LoVo (cell line): ENCODE data around the gene FBXW2.
"Not testable (repeated sequence)": the region's sequence is repeated elsewhere in the genome, so short reads cannot be mapped to it uniquely, and the experiment has no call there.

Experiments used
- DNase-seq: peaks from one replicate; pipeline ENCODE4 v3.0.0-alpha.2; 2016; ENCODE audit warnings: low spot score

FBXW2 gene, protein sequence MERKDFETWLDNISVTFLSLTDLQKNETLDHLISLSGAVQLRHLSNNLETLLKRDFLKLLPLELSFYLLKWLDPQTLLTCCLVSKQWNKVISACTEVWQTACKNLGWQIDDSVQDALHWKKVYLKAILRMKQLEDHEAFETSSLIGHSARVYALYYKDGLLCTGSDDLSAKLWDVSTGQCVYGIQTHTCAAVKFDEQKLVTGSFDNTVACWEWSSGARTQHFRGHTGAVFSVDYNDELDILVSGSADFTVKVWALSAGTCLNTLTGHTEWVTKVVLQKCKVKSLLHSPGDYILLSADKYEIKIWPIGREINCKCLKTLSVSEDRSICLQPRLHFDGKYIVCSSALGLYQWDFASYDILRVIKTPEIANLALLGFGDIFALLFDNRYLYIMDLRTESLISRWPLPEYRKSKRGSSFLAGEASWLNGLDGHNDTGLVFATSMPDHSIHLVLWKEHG

DNA sequence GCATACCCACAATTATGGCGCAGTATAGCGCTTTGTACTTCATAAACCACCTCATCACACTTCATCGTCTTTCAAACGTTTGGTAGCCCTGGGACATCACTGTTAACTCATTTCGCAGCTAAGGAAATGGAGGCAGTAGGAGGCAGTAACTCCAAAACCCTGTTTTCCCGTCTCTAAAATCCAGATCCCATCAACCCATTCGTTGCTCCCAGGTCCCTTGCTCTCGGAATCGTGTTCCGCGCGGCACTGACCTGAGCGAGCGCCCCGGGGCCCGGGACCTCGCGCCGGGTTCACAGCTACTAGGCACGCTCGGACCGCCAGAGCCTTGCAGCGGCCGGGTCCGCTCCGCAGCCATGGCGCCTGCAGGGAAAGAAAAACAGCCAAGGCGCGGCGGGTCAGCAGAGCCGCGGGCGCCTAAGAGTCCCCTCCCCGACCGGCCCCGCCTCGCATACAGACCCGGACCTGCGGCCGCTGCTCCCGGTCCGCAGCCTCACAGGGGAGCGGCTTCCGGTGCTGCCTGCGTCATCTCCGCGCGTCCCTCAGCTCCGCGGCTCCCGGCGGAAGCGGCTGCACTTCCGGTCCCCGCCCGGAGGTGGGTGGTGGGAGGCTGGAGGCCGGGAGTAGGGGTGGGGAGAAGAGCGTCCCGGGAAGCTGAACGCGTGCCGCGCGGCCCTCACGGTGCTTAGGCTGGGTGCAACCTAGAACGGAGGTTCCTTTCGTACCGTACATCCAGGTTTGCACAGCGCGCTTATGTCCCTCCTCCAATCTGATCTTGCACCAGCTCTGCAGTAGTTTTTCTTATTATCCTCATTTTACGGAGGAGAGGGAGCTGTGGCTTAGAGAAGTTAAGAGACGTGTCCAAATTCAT, at the start of gene FBXW2:
Gene FBXW2 (minus strand): TSS at position 519 of the 868 bp plus-strand sequence. CDS start 5,158 bp downstream, outside the sequence.
- DNase-seq: peak; percentile 88

DNA sequence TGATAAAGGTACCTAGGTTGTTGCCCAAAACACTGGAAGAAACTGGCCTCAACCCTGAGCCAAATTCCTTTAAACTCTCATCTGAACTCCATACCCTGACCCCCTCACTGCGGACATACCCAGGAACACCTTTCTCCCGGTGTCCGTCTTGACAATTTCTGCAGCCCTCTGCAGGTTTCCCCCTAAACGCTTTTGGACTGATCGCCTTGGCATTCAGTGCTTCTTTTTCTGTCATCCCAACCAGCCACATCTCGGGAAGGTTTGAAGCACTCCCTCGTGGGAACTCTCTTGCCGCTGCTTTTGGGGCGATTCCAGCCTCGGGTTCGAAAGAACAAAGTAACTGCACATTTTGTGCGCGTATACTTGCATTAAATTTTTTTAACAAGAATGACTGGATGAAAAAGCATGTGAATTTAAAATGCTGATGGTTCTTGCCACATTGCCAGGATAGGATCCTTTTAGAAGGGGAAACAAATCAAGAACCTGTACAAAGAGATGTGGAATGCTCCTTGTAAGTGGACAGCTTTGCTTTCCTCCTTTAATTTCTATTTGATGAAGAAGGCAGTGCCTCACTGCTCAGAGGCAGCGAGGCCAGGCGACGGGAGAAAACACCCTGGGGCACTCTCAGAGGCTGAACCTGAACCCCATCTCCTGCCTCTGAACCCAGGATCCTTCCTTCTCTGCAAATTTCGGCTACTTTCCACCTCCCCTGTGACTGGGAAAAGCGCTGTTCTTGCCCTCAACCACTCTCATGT, 48.9 kb upstream of the FBXW2 start:
- no peak for DNase-seq

DNA sequence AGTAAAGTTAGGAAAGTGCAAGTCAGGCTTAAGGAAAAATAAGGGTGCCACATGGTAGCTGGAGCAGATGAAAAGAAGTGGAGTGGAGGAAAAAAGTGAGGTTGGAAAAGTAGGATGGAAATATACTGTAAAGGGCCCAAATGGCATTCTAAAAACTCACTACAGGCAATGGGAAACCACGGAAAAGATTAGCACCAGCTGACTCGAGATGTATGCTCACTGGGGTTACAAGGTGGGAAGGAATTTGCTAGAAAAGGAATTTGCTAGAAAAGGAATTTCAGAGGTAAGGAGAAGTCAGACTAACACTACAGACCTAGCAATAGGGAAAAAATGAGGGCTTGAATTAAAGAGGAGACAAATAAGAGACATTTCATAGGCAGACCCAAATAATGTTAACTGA, 45.9 kb upstream of the FBXW2 start:
- DNase-seq: no peak

DNA sequence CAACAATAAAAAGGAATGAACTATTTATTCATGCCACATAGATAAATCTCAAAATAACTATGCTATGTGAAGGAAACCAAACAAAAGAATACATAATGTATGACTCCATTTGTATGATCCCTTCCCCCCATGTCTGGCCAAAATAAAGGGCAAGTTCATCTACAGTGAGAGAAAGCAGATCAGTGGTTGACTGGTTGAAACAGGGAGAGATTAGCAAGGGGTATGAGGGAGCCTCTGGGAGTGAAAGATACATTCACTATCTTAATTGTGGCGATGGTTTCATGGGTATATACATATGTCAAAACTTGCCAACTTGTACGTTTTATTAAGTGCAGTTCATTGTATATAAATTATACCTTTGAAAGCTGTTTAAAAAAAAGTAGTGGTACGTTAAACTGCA, 44.7 kb upstream of the FBXW2 start:
- no peak for DNase-seq

DNA sequence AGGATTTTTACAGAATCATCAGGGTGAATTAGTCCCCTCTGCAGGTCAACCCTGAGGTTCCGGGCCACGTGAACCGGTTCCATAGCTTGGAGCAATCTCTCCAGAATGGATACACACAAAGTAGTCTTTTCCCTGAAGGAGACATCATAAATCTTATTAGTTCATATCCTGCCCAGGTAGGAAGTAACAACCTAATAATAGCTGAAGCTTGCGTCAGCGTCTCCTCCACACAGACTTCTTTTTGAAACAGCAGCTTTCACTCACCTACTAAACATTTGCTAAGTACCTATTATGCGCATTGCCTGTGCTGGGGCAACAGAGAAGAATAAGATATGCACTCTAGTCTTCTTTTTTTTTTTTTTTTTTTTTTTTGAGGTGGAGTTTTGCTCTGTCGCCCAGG, 40.1 kb upstream of the FBXW2 start:
- DNase-seq: no peak

DNA sequence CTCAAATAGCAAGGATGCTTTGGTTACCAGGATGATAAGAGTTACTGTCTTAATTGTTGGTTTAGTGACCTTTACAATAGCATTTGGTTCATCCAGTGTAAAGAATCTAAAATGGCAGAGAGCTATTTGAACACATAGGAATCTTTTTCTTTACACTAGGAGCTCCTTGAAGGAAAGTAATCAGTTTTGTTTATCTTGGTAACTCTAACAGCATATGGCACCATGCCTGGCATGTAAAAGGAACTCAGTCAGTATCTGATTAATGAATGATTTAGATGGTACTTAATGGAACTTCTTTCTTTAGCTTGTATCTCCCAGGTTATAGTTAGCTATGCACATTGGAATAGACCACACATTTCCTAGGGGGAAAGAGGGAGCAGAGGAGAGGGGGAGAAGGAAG, 39.6 kb upstream of the FBXW2 start:
- no peak for DNase-seq

DNA sequence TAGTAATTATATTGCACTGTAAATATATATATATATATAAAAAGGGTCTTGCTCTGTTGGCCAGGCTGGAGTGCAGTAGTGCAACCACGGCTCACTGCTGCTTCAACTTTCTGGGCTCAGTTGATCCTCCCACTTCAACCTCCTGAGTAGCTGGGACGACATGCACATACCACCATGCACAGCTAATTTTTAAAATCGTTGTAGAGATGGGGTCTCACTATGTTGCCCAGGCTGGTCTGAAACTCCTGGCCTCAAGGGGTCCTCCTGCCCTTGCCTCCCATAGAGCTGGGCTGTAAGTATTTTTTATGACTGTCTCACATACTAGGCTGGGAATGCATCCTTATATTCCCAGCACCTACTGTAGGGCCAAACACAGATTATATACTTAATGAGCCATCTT, 37.6 kb upstream of the FBXW2 start:
- no peak for DNase-seq

DNA sequence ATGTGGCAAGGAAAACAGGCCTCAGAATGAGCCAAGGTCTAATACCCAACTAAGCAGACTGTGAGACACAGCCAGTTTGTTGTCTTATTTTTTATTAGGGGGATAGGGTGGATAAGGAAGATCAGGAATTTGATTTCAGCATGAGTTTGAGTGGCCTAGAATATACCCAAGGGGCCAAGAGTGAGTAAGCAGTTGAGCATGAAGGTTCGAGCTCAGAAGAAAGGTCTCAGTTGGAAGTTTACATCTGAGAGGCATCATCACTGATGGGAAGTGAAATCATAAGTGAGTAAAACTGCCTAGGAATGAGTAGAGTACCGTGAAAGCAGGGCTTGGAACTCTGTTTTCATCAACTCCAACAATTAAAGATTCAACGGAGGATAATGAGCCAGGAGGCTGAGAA, 36.9 kb upstream of the FBXW2 start:
- no peak for DNase-seq

DNA sequence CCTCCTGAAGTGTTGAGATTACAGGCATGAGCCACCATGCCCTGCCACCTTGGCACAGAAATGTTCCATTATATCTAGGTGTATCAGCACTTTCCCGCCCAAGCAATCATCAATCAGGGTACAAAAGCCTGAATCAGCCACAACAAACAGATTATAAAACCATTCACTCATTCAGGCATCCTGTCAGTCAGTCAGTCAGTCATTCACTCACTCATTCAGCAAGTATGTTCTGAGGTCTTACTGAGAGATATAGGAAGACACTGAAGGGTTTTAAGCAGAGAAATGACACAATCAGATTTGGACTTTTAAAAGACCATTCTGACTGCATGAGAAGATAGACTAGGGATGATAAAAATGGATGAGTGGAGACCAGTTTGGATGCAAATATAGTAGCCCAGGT, 36.4 kb upstream of the FBXW2 start:
- DNase-seq: no peak

DNA sequence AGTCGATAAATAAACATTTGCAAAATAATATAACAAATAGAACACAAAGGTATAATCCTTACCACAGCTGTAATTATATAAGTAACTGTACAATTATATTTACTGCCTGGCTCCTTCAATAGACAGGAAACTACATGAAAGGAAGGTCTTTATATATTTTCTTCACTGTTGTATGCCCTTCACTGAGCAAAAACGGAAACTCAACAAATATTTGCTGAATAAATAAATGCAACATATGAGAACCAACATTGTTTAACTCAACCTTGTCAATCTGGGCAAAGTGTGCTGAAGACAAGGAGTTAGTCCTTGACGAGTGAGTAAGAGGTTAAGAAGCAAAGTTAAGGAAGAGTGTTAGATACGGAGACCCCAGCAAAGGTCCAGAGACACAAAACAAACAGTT, 26.9 kb upstream of the FBXW2 start:
- DNase-seq: no peak

DNA sequence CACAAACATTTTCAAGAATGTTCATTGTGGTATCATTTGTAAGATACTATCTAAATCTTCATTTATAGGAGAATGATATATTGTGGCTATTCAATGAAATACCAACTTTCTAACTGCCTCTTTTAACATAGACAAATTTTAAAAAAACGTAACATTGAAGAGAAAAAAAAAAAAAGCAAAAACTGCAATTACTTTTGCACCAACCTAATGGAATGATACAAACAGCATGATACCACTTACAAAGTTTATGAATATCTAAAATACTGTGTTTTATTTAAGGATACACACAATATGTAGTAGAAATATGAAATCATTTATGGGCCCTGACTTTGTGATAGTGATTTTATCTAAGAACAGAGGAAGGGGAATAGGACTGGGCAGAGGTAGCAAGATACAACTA, 25.4 kb upstream of the FBXW2 start:
- DNase-seq: no peak

DNA sequence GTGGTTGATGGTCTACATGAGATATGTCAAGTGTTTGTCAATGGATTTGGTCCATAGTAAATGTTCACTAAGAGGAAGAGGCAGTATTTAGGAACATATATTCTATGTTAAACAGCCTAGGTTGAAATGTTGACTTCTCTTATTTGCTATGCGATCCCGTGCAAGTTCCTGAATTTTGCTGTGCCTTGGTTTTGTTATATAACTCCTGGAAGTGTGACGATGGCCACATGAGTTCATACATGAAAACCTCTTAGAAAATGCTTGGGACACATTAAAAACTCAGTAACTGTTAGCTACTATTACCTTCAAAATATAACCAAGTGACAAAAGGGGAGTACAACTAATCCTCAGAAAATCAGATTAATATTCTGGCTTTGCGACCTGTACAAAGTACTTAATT, 21.9 kb upstream of the FBXW2 start:
- no peak for DNase-seq

DNA sequence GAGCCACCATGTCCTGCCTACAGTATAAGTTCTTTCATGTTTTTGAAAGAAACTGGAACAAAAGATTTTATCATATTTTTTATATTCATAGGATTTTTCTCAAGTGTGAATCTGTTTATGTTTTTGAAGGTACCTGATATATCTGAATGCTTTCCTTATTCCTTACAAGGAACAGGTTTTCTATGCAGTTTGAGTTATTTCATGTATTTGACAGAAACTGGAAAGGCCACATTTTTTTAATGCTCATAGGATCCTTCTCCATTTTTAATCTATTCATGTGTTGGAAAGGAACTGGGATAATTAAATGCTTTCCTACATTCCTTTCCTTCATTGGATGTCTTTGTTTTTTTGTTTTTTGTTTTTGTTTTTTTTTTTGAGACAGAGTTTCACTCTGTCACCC, 15.7 kb upstream of the FBXW2 start:
- DNase-seq: no peak

DNA sequence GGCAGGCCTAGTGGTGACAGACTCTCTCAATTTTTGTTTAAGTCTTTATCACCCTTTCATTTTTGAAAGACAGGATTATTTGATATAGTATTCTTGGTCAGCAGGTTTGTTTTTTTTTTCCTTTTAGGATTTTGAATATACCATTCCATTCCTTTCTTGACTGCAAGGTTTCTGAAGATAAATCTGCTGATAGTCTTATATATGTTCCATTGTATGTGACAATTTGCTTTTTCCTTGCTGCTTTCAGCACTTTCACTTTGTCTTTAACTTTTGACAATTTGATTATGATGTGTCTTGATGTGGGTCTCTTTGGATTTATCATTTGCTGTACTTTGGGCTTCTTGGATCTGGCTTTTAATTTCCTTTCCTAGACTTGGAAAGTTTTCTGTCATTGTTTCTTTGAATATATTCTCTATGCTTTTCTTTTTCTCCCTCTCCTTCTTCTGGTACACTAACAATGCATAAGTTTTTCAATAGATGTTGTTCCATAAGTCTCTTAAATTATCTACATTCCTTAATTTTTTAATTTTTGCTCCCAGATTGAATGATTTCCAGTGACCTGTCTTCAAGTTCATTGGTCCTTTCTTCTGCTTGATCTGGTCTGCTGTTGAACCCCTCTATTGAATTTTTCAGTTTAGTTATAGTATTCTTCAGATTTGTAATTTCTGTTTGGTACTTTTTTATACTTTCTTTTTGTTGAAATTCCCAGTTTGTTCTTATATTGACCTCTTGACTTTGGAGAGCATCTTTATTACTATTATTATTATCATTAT, 14.6 kb upstream of the FBXW2 start:
- DNase-seq: no peak

DNA sequence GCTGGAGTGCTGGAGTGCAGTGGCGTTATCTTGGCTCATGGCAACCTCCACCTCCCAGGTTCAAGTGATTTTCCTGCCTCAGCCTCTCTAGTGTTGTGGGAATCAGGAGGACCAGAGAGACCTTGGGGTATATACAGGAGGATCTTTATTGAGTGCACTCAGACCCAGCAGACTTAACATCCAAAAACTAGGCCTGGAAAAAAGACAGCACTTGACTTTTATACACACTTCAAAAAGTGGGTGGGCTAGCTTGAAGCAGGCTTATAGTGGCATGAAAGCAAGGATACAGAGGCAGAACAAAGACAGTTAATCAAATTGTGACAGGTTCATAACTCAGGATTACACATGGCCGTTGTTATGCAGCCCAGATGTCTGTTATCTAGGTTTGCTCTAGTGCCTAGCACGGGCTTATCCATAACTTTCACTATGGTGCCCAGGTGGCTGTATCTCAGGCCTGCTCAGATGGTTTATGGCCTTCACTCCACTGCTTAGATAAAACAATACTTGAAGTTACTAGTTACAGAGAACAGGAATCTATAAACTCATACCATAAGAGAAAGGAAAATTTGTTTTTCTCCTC, 11.7 kb upstream of the FBXW2 start:
- DNase-seq: not testable (repeated sequence)

DNA sequence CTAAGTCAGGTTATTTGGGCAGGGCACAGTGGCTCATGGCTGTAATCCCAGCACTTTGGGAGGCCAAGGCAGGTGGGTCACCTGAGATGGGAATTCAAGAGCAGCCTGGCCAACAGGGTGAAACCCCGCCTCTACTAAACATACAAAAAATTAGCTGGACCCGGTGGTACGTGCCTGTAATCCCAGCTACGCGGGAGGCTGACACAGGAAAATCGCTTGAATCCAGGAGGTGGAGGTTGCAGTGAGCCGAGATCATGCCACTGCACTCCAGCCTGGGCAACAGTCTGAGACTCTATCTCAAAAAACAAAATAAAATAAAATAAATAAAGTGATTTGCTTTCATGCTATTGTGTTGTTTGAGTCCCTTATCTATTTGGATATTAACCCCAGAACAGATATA, 8.2 kb upstream of the FBXW2 start:
- no peak for DNase-seq

DNA sequence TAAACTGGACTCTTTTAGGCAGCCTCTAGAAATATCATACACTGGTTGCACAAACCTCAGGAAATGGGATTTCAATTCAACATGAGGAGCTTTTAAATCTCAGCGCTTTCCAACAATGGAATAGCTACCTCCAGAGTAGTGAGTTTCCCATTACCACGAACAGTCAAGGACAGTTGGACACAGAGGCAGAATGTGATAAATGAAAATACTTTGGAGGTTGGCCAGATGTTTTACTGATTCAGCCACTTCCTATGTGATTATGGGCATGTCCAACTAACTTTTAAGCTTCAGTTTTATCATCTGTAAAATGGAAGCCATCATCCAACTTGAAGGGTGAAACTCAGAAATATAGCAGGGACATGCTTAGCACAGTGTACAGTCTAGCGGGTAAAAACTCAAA, 2.1 kb downstream of the FBXW2 start:
- DNase-seq: no peak

DNA sequence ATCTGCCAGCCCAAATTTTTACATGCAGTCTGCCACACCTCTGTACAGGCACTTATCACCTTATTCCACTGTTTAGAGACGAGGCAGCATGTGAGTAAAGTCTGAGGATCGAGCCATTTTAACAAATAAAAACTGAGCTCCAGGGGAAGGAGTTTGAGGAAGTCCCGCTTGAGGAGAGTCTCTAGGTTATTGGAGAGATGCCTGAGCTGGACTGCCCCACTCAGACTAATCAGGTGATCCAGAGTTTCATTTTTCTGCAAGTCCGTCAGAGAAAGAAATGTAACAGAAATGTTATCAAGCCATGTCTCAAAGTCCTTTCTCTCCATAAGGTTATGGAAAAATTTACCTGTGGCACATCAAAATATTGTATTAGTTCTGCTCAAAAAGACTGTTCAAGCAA, 5.3 kb downstream of the FBXW2 start:
- no peak for DNase-seq

DNA sequence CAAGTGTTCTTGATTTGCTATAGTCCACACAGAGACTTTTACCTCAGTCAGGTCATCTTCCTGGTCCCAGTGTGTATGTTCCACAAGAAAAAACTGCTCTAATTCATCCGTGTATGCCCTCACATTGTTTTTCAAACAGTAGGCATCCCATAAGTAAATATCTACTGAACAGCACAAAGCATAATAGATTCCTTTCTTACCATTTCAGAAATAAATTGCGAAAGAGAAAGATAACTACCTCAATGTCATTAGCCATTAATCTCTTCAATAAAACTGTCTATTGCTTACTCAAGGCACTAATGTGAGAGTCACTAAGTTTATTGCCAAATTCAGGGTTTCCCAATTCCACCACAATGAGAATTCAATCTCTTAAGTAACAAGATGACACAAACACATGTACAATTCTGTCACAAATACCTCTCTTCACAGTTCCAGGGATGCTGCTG, 9.6 kb downstream of the FBXW2 start:
- no peak for DNase-seq

DNA sequence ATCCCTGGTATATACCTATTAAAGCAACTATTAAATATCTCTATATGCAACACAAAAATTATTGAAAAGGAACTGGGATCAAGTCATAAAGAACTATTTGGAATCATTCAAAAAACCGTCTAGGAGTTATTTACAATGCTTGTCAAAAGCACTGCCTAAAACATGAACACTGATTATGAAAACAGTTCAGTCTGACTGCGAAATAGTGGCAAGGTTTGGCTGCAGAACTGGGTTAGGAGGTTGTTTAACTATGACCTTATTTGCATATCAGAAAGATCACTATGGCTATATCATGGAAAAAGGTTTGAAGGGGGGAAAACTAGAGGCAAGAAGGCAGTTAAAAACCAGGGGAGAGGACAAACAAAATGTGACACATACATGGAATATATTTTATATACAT, 12.0 kb downstream of the FBXW2 start:
- DNase-seq: no peak

DNA sequence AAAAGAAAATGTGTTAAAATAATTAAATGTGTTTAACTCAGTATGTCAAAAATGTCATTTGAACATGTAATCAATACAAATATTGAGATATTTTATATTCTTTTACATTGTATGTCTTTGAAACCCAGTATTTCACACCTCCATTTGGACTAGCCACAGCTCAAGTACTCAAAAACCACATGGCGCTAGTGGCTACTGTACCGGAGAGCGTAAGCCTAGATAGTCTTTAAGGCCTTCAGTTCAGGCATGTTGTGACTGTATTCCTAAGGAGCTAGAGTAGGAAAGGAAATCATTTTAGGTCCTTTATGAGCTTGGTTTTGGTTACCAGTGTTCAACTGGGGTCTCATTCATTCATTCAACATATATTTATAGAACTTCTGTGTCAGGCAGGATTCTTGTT, 12.8 kb downstream of the FBXW2 start:
- DNase-seq: no peak
